ENCODE measurements around the gene WDR1. TPM values are rescaled to one million over a fixed set of nuclear protein-coding genes. Genes with fewer than 3 reads are reported as not detected.

Gene WDR1
- total and polyA plus RNA-seq, 10 of the 15 experiments (the other 5 are each of a cell fraction or from before 2014, with no cell fraction given), result 28.5 to 397 (median 290) TPM

DNA sequence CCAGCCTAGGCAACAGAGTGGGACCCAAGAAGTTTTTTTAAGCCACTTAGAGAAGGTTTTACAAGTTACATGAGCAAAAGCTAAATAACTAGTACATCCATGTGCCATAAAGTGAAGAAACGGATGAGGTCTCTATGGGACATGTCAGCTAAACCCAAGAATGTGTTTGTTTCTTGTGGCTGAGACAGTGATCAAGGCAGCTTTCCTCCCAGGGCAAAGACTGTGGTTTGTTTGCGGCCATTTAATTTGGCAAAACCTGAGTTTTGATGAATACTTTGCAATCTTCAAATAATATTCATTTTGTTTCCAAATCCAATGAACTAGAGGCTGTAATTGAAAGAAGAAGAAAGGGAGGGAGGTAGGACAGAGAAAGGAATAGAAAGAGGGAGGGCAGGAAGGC is 50.4 kb downstream of the WDR1 start (continued):
- TF ChIP-seq, protein P1, sequence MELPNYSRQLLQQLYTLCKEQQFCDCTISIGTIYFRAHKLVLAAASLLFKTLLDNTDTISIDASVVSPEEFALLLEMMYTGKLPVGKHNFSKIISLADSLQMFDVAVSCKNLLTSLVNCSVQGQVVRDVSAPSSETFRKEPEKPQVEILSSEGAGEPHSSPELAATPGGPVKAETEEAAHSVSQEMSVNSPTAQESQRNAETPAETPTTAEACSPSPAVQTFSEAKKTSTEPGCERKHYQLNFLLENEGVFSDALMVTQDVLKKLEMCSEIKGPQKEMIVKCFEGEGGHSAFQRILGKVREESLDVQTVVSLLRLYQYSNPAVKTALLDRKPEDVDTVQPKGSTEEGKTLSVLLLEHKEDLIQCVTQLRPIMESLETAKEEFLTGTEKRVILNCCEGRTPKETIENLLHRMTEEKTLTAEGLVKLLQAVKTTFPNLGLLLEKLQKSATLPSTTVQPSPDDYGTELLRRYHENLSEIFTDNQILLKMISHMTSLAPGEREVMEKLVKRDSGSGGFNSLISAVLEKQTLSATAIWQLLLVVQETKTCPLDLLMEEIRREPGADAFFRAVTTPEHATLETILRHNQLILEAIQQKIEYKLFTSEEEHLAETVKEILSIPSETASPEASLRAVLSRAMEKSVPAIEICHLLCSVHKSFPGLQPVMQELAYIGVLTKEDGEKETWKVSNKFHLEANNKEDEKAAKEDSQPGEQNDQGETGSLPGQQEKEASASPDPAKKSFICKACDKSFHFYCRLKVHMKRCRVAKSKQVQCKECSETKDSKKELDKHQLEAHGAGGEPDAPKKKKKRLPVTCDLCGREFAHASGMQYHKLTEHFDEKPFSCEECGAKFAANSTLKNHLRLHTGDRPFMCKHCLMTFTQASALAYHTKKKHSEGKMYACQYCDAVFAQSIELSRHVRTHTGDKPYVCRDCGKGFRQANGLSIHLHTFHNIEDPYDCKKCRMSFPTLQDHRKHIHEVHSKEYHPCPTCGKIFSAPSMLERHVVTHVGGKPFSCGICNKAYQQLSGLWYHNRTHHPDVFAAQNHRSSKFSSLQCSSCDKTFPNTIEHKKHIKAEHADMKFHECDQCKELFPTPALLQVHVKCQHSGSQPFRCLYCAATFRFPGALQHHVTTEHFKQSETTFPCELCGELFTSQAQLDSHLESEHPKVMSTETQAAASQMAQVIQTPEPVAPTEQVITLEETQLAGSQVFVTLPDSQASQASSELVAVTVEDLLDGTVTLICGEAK (IDR thresholded peaks at IDR 0.05; ENCODE audit: borderline replicate concordance), result no peak

DNA sequence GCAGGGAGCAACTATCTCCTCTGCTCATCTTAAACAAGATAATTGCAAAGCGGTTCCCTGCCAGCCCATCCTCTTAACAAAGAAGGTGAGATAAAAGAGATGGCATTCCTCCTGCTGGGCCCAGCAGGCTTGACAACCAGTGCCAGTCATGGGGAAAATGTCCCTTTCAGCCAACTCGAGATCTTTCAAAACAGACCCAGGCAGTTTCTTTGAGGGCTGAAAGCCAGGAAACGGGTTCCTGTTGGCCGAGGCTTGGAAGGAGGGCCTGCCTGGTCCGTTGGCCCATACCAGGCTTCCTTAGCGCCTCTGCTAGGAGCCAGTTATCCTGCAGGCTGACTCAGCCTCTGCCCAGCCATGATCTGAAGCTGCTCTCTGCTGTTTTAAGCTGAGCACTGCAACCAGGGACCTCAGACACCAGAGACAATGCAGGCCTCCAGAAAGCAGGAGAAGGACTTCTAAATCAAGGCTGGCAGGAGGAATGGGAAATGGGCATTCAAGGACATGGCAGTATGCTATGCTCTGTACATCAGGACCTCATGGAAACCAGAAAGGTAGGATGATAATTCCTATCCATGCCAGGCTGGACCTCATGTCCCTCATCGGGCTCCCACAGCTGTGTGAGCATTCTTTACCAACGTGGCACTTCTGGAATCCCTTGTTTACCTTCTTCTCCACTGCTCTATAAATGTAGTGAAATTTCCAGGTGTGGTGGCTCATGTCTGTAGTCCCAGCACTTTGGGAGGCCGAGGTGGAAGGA is 52.9 kb downstream of the WDR1 start:
- Histone ChIP-seq H3K27ac (ENCODE audit: control insufficient read depth, insufficient read depth) (no peak overlapping the region), H2AFZ (ENCODE audit: control insufficient read depth, low read depth, low read length) (no peak overlapping the region), H3K4me3 (no peak overlapping the region), H3K27me3 (replicated peaks in 1 of 2; ENCODE audit: control insufficient read depth in 2 of 2, insufficient read depth in 2 of 2, low read length in 1 of 2) (no peaks in the 10 kb centered on the region), H3K79me2 (ENCODE audit: control insufficient read depth, insufficient read depth, low read length) (no peaks in the 10 kb centered on the region), H3K4me1 (ENCODE audit: control insufficient read depth, insufficient read depth, low read length) (no peaks in the 10 kb centered on the region), H3K9me3 (replicated peaks; ENCODE audit: control insufficient read depth, insufficient read depth, low read length) (no peaks in the 10 kb centered on the region), H3K4me2 (ENCODE audit: control insufficient read depth, insufficient read depth) (no peak overlapping the region), H3K9ac (ENCODE audit: control insufficient read depth, insufficient read depth, low read length) (no peak overlapping the region), H3K36me3 (ENCODE audit: control insufficient read depth in 2 of 2, insufficient read depth in 2 of 2, low read length in 1 of 2) (peaks cover 0 to 3% of the 10 kb centered on the region in 2 experiments; a peak in 1 of 4 replicates), H4K20me1 (ENCODE audit: control insufficient read depth, insufficient read depth) (no peaks in the 10 kb centered on the region)
- in situ Hi-C loops (cut with MboI) (no loop called here), intact Hi-C loops (cut with micrococcal nuclease; ENCODE audit: unreplicated experiment) (no loop called here)
- ChIA-PET CTCF (interaction anchor here (1.1 kb wide), 1 partner anchor 360 kb away, joined by 3 read pairs; no protein-coding TSS in a partner anchor), POLR2A (no interaction called here), SMC1A (ENCODE audit: uncharacterized antibody, unreplicated experiment) (no interaction called here), RAD21 (ENCODE audit: unreplicated experiment) (no interaction called here)
- BruUV-seq (replicated peaks), result no TSS peak
- WGBS (ENCODE audit: insufficient coverage, insufficient replicate concordance, low lambda C conversion rate, missing lambda C conversion rate), result 94% methylated on average over 9 of the region's 9 CpGs
- TF ChIP-seq RAD21 (IDR thresholded peaks at IDR 0.05; ENCODE audit: insufficient read depth, low read depth, low read length) (peak; percentile 44), PAX5 (IDR thresholded peaks at IDR 0.05; ENCODE audit: borderline replicate concordance, low read depth, low read length) (no peak), SP1 (IDR thresholded peaks at IDR 0.05; ENCODE audit: low read depth, low read length) (no peak)
- TF ChIP-seq, protein P2, sequence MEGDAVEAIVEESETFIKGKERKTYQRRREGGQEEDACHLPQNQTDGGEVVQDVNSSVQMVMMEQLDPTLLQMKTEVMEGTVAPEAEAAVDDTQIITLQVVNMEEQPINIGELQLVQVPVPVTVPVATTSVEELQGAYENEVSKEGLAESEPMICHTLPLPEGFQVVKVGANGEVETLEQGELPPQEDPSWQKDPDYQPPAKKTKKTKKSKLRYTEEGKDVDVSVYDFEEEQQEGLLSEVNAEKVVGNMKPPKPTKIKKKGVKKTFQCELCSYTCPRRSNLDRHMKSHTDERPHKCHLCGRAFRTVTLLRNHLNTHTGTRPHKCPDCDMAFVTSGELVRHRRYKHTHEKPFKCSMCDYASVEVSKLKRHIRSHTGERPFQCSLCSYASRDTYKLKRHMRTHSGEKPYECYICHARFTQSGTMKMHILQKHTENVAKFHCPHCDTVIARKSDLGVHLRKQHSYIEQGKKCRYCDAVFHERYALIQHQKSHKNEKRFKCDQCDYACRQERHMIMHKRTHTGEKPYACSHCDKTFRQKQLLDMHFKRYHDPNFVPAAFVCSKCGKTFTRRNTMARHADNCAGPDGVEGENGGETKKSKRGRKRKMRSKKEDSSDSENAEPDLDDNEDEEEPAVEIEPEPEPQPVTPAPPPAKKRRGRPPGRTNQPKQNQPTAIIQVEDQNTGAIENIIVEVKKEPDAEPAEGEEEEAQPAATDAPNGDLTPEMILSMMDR (IDR thresholded peaks at IDR 0.05 in 2 of 3, conservative IDR thresholded peaks at IDR 0.05 in 1 of 3; ENCODE audit: control insufficient read depth in 2 of 3, extremely low read depth in 1 of 3, insufficient read depth in 1 of 3, low read depth in 3 of 3, low read length in 3 of 3), result peak in 2 of 3 experiments; percentile 4 to 28; a peak in 2 of 6 replicates
- DNase-seq (ENCODE audit: low read depth, low spot score), result no peak
- no peak for FAIRE-seq
- ATAC-seq, result peak; percentile 45; the same call in 2 of the 3 replicates

Data from GM12878 (cell line).